H54 (cell line): ENCODE data around the gene PCAT7.
"Not testable (repeated sequence)": the region's sequence is repeated elsewhere in the genome, so short reads cannot be mapped to it uniquely, and the experiment has no call there.

Experiments
- DNase-seq: peaks from one replicate; pipeline ENCODE4 v3.0.0; 2011; ENCODE audit warnings: low spot score, mixed read lengths; ENCODE audit not compliant: insufficient read length
- FAIRE-seq: peaks from 3 replicates; lab custom pipeline; 2011; peaks lifted over from hg19 to GRCh38; lab: Jason Lieb, UNC
- POLR2A ChIP-seq: IDR thresholded peaks from 2 replicates; pipeline ENCODE4 v1.6.1; 2011; ENCODE audit warnings: low read depth, mild to moderate bottlenecking, low read length

Gene PCAT7

DNA sequence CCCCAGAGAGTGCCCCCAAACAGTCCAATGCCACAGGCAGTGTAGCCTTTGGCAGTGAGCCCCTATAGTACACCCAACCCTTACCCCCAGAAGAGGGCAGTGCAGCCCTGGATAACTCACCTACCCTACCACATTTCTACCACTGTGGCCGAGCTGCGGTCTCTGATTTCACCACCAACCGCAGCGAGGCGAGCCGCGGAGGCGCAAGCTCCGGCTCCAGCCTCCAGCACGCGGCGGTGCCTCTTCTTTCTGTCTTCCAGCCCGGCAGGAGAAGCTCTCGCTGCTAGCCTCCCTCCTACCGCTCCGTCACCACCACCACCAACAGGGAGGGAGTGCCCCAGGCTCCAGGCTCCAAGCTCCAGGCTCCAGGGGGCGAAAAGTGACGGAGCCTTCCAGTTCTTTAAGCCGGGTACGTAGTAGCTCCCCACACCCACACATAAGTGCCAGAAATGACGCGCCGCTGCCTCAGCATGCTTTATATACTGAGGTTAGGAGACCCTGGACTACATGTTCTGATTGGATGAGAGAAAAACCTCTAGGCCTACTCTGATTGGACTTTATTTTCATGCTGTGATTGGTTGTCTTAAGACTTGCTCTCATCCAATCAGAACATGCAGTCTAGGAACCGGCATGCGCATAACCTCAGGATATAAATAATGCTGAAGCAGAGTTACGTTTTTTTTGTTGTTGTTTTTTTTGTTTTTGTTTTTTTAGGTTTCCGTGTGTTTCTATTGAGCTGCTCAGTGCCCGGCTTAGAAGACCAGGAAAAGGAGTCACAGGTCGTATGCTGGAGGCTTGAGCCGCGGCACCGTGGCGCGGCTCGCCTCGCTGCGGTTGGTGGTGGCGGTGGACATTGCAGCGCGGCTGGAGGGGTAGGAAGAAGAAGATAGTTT, at the start of gene PCAT7:
PCAT7 (plus strand) TSS at position 645 of the 893 bp plus-strand sequence.
- peak; percentile 66 for DNase-seq
- FAIRE-seq, result peak; percentile 97
- TF ChIP-seq POLR2A, result no peak

DNA sequence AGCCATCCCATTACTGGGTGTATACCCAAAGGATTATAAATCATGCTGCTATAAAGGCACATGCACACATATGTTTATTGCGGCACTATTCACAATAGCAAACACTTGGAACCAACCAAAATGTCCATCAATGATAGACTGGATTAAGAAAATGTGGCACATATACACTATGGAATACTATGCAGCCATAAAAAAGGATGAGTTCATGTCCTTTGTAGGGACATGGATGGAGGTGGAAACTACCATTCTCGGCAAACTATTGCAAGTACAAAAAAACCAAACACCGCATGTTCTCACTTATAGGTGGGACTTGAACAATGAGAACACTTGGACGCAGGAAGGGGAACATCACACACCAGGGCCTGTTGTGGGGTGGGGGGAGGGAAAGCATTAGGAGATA, 48.5 kb upstream of the PCAT7 start:
- not testable (repeated sequence) for FAIRE-seq, DNase-seq

DNA sequence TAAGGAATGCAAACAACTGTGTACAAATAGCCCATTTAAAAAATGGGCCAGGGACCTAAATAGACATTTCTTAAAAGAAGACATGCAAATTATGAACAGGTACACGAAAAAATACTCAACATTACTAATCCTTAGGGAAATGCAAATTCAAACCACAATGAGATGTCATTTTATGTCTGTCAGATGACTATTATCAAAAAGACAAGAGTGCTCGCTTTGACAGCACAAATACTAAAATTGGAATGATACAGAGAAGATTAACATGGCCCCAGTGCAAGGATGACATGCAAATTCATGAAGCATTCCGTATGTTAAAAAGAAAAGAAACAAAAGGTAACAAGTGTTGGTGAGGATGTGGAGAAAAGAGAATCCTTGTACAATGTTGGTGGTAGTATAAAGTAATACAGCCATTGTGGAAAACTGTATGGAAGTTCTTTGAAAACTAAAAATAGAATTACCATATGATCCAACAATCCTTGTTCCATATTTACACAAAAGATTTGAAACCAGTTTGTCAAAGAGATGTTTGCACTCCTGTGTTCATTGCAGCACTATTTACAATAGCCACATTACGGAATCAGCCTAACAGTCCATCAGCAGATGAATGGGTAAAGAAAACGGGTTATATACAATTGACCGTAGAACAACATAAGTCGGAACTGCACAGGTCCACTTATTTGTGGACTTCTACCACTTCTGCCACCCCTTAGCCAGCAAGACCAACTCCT, 47.2 kb upstream of the PCAT7 start:
- DNase-seq (no peak), FAIRE-seq (peak; percentile 83)
- TF ChIP-seq POLR2A, result no peak

DNA sequence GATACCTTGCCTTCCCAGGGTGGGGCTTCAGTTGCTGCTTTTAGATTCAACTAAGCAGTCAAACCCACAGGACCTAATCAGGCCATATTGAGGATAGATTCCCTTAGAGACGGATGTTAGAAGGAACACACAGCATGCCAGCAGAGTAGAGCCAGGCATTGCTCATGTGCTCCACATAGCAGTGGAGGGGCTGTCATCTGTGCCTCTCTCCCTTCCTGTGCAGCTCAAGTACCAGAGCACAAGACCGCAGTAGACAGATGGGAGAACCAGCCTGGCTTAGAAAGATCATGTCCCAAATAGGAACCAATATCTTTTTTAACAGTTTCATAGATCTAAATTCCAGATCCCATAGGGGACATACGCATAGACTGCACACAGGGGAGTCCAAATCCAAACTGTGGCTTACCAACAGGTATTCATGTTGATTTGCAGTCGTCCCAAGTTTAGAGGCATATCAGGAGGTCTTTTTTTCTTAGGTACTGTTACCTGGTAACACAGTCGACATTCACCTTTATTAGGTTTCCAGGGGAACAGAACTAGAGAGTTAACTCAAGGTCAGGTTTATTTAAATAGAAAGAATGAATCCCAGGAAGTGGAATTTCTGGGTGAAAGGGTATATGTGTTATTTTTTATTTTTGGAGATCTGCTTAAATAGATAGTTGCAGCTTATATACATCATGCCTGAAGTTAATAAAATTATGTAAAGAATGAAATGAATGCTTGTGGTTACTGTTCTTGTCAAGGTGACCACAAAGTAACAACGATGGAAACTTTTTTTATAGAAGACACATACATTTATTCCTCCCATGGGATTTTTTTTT, 43.5 kb upstream of the PCAT7 start:
- FAIRE-seq, result peak; percentile 43
- TF ChIP-seq POLR2A, result no peak
- DNase-seq, result no peak

DNA sequence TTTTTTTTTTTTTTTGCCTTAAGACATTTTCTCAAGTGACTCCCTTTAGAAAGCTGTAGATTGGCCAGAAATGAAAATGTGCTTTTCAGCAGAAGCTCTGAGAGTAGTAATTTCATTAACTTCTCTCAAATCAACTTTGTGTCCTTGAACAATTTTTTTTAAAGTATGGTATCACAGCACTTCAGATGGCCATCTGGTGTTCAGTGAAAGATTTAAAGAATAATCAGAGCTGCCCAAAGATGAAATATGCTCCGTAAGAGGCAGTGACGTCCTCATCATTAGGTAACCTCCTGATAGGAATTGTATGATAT, 43.0 kb upstream of the PCAT7 start:
- DNase-seq, result no peak
- no peak for FAIRE-seq
- TF ChIP-seq POLR2A, result no peak

DNA sequence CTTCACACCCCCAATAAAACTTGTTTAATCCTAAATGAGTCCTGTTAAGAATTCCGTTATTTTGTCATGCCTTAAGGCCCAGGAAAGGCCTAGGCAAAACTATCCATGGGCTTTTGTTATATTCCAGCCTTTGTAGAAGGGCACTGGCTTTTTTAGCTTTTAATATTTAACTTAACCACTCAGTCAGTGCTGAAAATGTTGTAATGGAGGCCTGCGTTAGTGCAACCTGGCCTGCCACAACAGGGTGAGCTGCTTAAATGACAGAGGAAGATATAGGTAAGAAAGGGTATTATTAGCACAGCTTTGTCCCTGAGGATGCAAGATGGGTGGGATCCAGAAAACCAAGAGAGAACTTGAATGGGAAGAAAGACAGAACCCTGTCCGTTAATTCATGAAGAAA, 40.2 kb upstream of the PCAT7 start:
- DNase-seq (no peak), FAIRE-seq (no peak)
- no peak for TF ChIP-seq POLR2A

DNA sequence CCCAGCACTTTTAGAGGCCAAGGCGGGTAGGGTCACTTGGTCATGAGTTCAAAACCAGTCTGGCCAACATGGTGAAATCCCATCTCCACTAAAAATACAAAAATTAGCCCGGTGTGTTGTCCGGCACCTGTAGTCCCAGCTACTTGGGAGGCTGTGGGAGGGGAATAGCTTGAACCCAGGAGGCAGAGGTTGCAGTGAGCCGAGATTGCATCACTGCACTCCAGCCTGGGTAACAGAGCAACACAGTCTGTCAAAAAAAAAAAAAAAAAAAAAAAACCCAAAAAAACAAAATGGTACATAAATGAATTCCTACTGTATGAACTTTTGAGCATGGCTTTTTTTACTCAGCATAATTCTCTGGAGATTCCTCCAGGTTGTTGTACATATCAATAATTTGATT, 37.6 kb upstream of the PCAT7 start:
- no peak for TF ChIP-seq POLR2A
- DNase-seq, result no peak
- no peak for FAIRE-seq

DNA sequence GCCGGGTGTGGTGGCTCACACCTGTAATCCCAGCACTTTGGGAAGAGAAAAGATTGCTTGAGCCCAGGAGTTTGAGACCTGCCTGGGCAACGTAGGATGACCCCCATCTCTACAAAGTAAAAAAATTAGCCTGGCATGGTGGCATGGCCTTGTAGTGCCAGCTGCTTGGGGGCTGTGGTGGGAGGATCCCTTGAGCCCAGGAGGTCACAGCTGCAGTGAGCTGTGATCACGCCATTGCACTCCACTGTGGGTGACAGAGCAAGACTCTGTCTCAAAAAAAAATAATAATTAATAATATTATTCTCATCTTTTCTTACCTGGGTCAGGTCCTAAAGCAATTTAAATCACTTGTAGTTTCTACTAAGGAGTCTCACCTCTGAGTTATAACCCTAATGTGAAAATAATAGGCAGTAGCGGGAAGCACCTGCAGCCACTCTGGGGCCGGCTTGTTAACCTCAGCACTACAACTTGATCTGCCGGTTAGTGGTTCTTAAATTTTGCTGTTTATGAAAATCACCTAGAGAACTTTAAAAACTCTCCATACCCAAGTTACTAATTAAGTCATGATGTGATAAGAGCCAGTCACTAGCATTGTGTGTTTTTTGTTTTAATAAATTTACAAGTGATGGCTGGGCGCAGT, 29.4 kb upstream of the PCAT7 start:
- DNase-seq (no peak), FAIRE-seq (no peak)
- TF ChIP-seq POLR2A, result no peak

DNA sequence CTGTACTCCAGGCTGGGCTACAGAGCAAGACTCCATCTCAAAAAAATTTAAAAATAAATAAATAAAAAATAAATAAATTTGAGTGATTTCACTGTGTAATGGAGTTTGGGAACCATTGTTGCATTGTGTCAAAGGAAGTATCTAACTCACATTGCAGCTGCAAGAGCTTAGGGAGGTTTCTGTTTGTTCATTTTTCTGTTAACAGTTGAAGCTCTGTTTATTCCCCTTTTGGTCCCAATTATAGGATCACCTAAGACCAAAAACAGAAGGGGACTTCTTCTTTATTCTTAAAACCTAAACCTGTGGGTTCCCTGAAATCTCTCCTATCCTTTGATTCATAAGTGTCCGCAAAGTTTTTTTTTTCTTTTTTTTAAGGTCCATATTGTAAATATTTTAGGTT, 28.6 kb upstream of the PCAT7 start:
- no peak for DNase-seq
- no peak for TF ChIP-seq POLR2A
- FAIRE-seq, result no peak

DNA sequence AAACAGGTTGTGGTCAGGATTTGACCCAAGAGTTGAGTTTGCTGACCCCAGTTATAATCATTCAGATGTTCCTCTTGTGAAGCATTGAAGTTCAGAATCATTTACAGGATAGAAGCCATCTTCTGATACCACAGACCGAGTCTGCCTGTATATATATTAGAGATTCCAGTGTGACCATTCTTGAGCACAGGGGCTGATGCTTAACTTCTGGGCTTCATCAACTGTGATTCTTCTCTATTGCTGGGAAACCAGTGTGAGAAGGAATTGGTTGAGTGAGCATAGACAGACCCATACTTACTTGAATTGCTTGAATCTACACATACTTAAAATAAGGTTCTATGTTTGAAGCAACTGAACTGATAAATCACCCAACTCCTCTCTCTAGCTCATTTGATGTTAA, 27.9 kb upstream of the PCAT7 start:
- peak; percentile 73 for FAIRE-seq
- TF ChIP-seq POLR2A, result no peak
- DNase-seq, result no peak

DNA sequence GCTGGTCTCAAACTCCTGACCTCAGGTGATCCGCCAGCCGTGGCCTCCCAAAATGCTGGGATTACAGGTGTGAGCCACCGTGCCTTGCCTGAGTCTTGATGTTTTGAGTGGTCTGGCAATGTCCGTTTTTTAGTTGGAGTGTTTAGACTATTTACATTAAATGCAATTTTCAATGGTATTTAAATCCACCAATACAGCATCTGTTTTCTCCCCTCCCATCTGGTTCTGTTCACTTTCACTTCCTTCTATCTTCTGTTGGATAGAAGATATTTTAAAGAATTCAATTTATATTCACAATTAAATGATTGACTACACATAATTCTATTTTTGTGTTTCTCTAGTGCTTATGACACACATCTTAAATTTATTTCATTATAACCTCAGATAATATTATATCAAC, 26.0 kb upstream of the PCAT7 start:
- FAIRE-seq (no peak), DNase-seq (no peak)
- TF ChIP-seq POLR2A, result no peak

DNA sequence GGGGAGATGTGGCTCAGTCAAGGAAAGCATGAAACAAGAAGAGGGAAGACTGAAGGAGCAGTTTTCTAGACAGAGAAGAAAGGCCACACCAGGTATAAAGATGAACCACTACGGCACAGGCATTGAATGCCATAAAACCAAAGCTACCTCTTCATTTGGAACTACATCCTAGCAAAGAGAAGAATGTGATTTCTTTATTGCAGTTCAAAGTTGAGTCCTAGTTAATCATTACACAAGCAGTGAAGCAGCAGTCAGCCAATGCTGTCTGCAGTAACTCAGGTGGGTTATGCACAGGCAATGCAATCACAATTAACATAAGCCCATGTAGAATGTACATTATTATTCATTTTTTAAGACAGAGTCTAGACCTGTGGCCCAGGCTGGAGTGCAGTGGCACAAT, 21.7 kb upstream of the PCAT7 start:
- DNase-seq, result no peak
- no peak for TF ChIP-seq POLR2A

DNA sequence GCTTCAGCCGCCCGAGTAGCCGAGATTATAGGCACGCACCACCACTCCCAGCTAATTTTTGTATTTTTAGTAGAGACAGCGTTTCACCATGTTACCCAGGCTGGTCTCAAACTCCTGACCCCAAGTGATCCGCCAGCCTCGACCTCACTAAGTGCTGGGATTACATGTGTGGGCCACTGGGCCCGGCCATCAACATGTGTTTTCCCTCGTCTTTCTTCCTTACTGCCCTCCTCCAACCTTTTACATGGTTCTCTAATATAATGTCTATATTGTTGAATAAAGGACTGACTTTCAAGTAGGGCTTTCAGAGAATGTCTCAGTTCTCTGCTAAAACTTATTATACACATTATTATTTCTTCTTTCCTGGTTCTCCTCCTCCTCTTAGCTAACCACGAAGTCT, 21.3 kb upstream of the PCAT7 start:
- no peak for DNase-seq
- no peak for TF ChIP-seq POLR2A
- no peak for FAIRE-seq

More for the DNA sequence above, 21.7 kb upstream of the PCAT7 start:
- peak; percentile 38 for FAIRE-seq
